Astrocyte of the spinal cord (primary cell): Measurements from ENCODE around the gene CHCHD6.

Experiments
- DNase-seq: peaks from one replicate; pipeline ENCODE4 v3.0.0; 2011; ENCODE audit warnings: low read depth, low spot score
- H3K4me3 ChIP-seq: 2 replicates; pipeline ENCODE4 v1.5.1; 2011; ENCODE audit warnings: low read depth, mild to moderate bottlenecking, low read length, moderate library complexity
- in situ Hi-C: cut with HindIII; loops from 2 replicates; pipeline ENCODE4 v1.10.0; 2017; ENCODE audit warnings: low sequenced_read_pairs
- TF ChIP-seq, protein P1 (sequence below): IDR thresholded peaks from 2 replicates; pipeline ENCODE4 v1.5.1; 2012; ENCODE audit warnings: low read depth, mild to moderate bottlenecking, low read length, inconsistent platforms

The CHCHD6 gene

GRCh38 chr3:126671521-126671920, 32.5 kb upstream of the CHCHD6 start:
- TF ChIP-seq, protein P1, sequence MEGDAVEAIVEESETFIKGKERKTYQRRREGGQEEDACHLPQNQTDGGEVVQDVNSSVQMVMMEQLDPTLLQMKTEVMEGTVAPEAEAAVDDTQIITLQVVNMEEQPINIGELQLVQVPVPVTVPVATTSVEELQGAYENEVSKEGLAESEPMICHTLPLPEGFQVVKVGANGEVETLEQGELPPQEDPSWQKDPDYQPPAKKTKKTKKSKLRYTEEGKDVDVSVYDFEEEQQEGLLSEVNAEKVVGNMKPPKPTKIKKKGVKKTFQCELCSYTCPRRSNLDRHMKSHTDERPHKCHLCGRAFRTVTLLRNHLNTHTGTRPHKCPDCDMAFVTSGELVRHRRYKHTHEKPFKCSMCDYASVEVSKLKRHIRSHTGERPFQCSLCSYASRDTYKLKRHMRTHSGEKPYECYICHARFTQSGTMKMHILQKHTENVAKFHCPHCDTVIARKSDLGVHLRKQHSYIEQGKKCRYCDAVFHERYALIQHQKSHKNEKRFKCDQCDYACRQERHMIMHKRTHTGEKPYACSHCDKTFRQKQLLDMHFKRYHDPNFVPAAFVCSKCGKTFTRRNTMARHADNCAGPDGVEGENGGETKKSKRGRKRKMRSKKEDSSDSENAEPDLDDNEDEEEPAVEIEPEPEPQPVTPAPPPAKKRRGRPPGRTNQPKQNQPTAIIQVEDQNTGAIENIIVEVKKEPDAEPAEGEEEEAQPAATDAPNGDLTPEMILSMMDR = no peak
- in situ Hi-C loops = no loop called here
- no peak overlapping the region for H3K4me3 ChIP-seq
- no peak for DNase-seq

- in situ Hi-C loops = no loop called here
- TF ChIP-seq, protein P1 = no peak
- H3K4me3 ChIP-seq = no peak overlapping the region
- no peak for DNase-seq
Observed at GRCh38 chr3:126672340-126672739, 31.7 kb upstream of the CHCHD6 start.

DNA sequence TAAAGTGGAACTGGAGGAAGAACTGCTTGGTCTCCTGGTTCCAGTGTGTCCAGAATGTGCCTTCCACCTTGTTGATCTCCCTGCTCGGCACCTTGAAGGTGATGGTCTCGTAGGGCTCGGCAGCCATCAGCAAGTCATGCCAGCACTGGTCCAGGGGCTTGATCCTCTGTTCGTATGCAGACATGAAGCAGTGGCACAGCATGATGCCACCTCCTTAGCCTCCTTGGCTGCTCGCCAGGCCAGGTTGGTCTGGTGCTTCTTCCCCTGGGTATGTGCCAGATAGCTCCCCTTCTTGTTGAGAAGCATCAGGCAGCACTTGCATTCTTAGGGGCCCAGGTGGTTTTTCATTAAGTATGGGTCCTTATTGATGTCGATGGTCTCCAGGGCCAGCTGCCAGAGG, 31.3 kb upstream of the CHCHD6 start:
- TF ChIP-seq, protein P1 = no peak
- in situ Hi-C loops = no loop called here
- DNase-seq = no peak
- H3K4me3 ChIP-seq = no peak overlapping the region

- no peak overlapping the region for H3K4me3 ChIP-seq
- no peak for DNase-seq
- in situ Hi-C loops = no loop called here
- TF ChIP-seq, protein P1 = no peak
Observed at GRCh38 chr3:126676919-126677705, 26.9 kb upstream of the CHCHD6 start.

GRCh38 chr3:126677862-126678503, 26.1 kb upstream of the CHCHD6 start:
- no peak overlapping the region for H3K4me3 ChIP-seq
- in situ Hi-C loops = no loop called here
- no peak for DNase-seq
- TF ChIP-seq, protein P1 = no peak

GRCh38 chr3:126678693-126679317, 25.2 kb upstream of the CHCHD6 start:
- in situ Hi-C loops = no loop called here
- no peak for DNase-seq
- no peak overlapping the region for H3K4me3 ChIP-seq
- TF ChIP-seq, protein P1 = no peak
